Coronary artery (tissue), 2 donors: ENCODE data around the gene CNOT6L.

ENCODE experiments used
- DNase-seq: peaks from one replicate; pipeline ENCODE4 v3.0.0-alpha.2; 2017; ENCODE audit warnings: low spot score
- H3K27ac ChIP-seq, 2 donors: fragments of 200-600 bp; sonication (generic); one replicate each; pipeline ENCODE4 v1.5.1; 2016 to 2019
- H3K4me3 ChIP-seq: fragments of 200-600 bp; sonication (generic); 2 replicates; pipeline ENCODE4 v1.5.1; 2016; ENCODE audit warnings: mild to moderate bottlenecking, moderate library complexity
- TF ChIP-seq, protein P1 (sequence below): fragments of 200-600 bp; sonication (generic); IDR thresholded peaks from one replicate; pipeline ENCODE4 v1.5.1; 2019; ENCODE audit warnings: antibody characterized with exemption

The CNOT6L gene

DNA sequence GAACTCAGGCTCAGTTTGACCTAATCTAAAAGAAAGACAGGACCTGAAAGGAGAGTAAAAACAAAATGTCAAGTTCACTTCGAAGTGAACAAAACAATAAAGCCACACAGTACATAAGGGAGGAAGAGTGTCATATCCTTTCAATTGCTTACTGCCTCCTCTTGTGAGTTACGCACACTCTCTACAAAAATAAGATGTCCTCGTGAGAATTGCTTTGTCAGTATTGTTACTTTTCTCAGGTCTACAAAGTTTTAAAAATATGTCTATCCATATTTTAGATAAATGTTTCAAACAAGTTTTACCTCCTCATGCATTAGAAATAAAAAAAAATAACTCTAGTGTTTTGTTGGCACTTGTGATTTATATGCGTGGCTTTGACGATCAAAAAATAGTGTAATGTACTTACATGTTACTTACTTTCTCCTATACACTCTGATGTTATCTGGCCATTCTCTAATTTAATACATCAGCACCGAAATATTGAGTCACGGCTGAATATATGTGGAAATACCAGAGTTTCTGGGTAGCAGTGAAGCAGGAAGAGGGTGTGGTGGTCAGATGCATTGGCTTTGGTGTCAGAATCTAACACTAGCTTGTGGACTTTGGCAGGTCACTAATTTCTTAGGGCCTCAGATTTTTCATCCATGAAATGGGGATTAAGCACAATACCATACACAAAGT lies 35.4 kb upstream of the CNOT6L start:
- TF ChIP-seq, protein P1, sequence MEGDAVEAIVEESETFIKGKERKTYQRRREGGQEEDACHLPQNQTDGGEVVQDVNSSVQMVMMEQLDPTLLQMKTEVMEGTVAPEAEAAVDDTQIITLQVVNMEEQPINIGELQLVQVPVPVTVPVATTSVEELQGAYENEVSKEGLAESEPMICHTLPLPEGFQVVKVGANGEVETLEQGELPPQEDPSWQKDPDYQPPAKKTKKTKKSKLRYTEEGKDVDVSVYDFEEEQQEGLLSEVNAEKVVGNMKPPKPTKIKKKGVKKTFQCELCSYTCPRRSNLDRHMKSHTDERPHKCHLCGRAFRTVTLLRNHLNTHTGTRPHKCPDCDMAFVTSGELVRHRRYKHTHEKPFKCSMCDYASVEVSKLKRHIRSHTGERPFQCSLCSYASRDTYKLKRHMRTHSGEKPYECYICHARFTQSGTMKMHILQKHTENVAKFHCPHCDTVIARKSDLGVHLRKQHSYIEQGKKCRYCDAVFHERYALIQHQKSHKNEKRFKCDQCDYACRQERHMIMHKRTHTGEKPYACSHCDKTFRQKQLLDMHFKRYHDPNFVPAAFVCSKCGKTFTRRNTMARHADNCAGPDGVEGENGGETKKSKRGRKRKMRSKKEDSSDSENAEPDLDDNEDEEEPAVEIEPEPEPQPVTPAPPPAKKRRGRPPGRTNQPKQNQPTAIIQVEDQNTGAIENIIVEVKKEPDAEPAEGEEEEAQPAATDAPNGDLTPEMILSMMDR = no peak
- Histone ChIP-seq H3K4me3 (no peak overlapping the region), H3K27ac (peak overlapping the region in 1 of 2 donors; percentile 49)
- no peak for DNase-seq

- TF ChIP-seq, protein P1 = no peak
- Histone ChIP-seq H3K27ac (peak overlapping the region in 1 of 2 donors; percentile 31), H3K4me3 (no peak overlapping the region)
- DNase-seq = no peak
Measured at GRCh38 chr4:77852892-77853495, 33.8 kb upstream of the CNOT6L start.

- DNase-seq = no peak
- TF ChIP-seq, protein P1 = no peak
- Histone ChIP-seq H3K27ac (no peak overlapping the region), H3K4me3 (no peak overlapping the region)
Measured at GRCh38 chr4:77849278-77849965, 30.3 kb upstream of the CNOT6L start.

GRCh38 chr4:77848508-77848907 lies 29.3 kb upstream of the CNOT6L start:
- TF ChIP-seq, protein P1 = no peak
- no peak overlapping the region for H3K4me3 ChIP-seq
- no peak overlapping the region for H3K27ac ChIP-seq

GRCh38 chr4:77845929-77846328 lies 26.8 kb upstream of the CNOT6L start:
- DNase-seq = no peak
- Histone ChIP-seq H3K4me3 (no peak overlapping the region), H3K27ac (no peak overlapping the region)
- TF ChIP-seq, protein P1 = no peak

More at GRCh38 chr4:77848508-77848907, 29.3 kb upstream of the CNOT6L start:
- DNase-seq = no peak

DNA sequence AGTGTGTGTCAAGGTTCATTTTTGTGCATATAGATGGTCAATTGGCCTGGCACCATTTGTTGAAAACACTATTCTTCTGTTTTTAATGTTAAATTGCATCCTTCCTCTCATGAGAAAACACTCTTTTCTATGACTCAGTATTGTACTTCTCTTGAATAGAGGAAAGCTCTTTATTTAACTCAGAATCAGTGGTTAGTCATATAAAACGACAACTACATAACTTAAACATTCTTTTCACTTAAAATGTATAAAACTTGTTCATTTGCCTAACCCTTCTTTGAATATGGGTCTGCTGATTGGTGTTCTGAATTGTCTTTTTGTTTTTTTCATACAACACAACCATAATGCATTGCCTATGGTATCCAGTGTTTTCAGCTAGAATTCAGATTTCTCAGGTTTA lies 26.2 kb upstream of the CNOT6L start:
- TF ChIP-seq, protein P1 = no peak
- Histone ChIP-seq H3K27ac (no peak overlapping the region), H3K4me3 (no peak overlapping the region)
- no peak for DNase-seq
